ENCODE measurements around the gene TBC1D16. TPM values are rescaled to one million over a fixed set of nuclear protein-coding genes. Genes with fewer than 3 reads are reported as not detected.

The TBC1D16 gene
- total and polyA plus RNA-seq, 2 donors (not counting 1 experiment from before 2014, with no cell fraction given): 8.3 to 30.4 TPM

DNA sequence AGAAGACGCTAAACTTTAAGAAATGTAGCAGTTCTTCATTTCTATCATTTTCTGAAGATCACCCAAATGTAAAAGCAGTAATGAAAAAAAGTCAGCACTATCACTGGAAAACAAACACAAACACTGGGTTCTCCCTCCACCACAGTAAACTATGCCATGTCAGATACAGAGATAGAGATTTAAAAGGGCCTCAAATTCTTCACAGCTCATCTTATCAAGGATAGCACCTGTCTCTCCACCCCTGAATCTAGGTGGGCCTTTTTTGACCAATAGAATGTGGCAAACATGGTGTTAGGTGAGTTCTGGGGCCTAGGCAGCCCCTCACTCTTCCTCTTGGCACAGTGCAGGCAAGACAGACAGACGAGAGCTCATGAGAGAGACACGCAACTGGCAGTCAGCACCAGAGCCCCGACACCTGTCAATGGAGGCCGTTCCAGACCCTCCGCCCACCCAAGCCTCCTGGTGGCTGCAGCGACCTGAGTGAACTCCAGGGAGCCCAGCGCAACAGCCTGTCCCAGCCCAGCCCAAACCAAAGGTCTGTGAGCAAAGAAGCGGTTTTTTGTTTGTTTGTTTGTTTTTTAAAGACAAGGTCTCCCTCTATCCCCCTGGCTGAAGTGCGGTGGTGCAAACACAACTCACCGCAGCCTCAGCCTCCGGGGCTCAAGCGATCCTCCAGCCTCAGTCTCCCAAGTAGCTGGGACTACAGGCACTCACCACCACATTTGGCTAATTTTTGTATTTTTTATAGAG, 79.8 kb downstream of the TBC1D16 start:
- DNase-seq (ENCODE audit: low read depth in 2 of 2): no peak
- Histone ChIP-seq H3K79me2 (ENCODE audit: control insufficient read depth, insufficient read depth, low read length) (no peaks in the 10 kb centered on the region), H3K27me3 (ENCODE audit: control insufficient read depth, insufficient read depth, low read length) (no peaks in the 10 kb centered on the region), H3K4me1 (ENCODE audit: control insufficient read depth, extremely low read depth, insufficient read depth, low read length) (peaks cover 19% of the 10 kb centered on the region), H3K4me2 (ENCODE audit: extremely low read depth, insufficient read depth, low read length) (no peak overlapping the region), H3K9me3 (ENCODE audit: control insufficient read depth, insufficient read depth, low read depth, low read length) (no peaks in the 10 kb centered on the region), H2AFZ (ENCODE audit: low read length) (no peak overlapping the region), H3K4me3 (replicated peaks in 1 of 4; ENCODE audit: control extremely low read depth in 1 of 4, insufficient read depth in 1 of 4, low read depth in 3 of 4, low read length in 4 of 4) (no peak overlapping the region), H3K9ac (ENCODE audit: insufficient read depth, low read length) (no peak overlapping the region), H4K20me1 (ENCODE audit: control insufficient read depth, extremely low read depth, insufficient read depth, low read length) (no peaks in the 10 kb centered on the region), H3K36me3 (ENCODE audit: control insufficient read depth, insufficient read depth, low read length) (no peaks in the 10 kb centered on the region), H3K27ac (ENCODE audit: insufficient read depth, low read length) (no peak overlapping the region)
- TF ChIP-seq CTCF (conservative IDR thresholded peaks at IDR 0.05 in 1 of 2, IDR thresholded peaks at IDR 0.05 in 1 of 2; ENCODE audit: low read depth in 1 of 2, low read length in 2 of 2) (no peak), EZH2 (IDR thresholded peaks at IDR 0.05; ENCODE audit: low read length, missing control alignments) (no peak)

DNA sequence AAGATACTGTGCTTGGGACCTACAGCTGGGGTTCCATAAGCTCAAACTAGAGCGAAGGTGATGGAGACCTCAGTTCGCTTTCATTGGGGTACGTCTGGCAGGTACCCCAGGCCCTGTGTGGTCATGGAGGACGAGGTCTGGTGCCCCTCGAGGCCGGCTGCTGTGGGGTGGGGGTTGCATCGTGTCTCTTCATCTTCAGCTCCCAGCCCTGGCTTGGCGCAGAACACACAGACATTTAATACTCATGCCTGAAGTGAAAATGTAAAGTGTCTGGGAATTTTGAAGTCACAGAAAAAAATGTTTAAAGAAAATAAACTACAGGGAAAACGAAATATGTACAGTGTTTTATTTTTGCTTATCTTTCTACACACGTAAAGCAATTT, 80.5 kb downstream of the TBC1D16 start:
- Histone ChIP-seq H4K20me1 (ENCODE audit: control insufficient read depth, extremely low read depth, insufficient read depth, low read length) (no peaks in the 10 kb centered on the region), H3K27me3 (ENCODE audit: control insufficient read depth, insufficient read depth, low read length) (no peaks in the 10 kb centered on the region), H3K9ac (ENCODE audit: insufficient read depth, low read length) (no peak overlapping the region), H3K27ac (ENCODE audit: insufficient read depth, low read length) (no peak overlapping the region), H3K79me2 (ENCODE audit: control insufficient read depth, insufficient read depth, low read length) (no peaks in the 10 kb centered on the region), H3K36me3 (ENCODE audit: control insufficient read depth, insufficient read depth, low read length) (no peaks in the 10 kb centered on the region), H2AFZ (ENCODE audit: low read length) (no peak overlapping the region), H3K9me3 (ENCODE audit: control insufficient read depth, insufficient read depth, low read depth, low read length) (no peaks in the 10 kb centered on the region), H3K4me1 (ENCODE audit: control insufficient read depth, extremely low read depth, insufficient read depth, low read length) (peaks cover 21% of the 10 kb centered on the region), H3K4me2 (ENCODE audit: extremely low read depth, insufficient read depth, low read length) (no peak overlapping the region), H3K4me3 (replicated peaks in 1 of 4; ENCODE audit: control extremely low read depth in 1 of 4, insufficient read depth in 1 of 4, low read depth in 3 of 4, low read length in 4 of 4) (no peak overlapping the region)
- TF ChIP-seq CTCF (conservative IDR thresholded peaks at IDR 0.05 in 1 of 2, IDR thresholded peaks at IDR 0.05 in 1 of 2; ENCODE audit: low read depth in 1 of 2, low read length in 2 of 2) (no peak), EZH2 (IDR thresholded peaks at IDR 0.05; ENCODE audit: low read length, missing control alignments) (no peak)
- no peak for DNase-seq (ENCODE audit: low read depth in 2 of 2)

- Histone ChIP-seq H3K79me2 (ENCODE audit: control insufficient read depth, insufficient read depth, low read length) (no peaks in the 10 kb centered on the region), H2AFZ (ENCODE audit: low read length) (no peak overlapping the region), H3K4me3 (replicated peaks in 1 of 4; ENCODE audit: control extremely low read depth in 1 of 4, insufficient read depth in 1 of 4, low read depth in 3 of 4, low read length in 4 of 4) (no peak overlapping the region), H3K27me3 (ENCODE audit: control insufficient read depth, insufficient read depth, low read length) (no peaks in the 10 kb centered on the region), H3K9me3 (ENCODE audit: control insufficient read depth, insufficient read depth, low read depth, low read length) (no peaks in the 10 kb centered on the region), H4K20me1 (ENCODE audit: control insufficient read depth, extremely low read depth, insufficient read depth, low read length) (no peaks in the 10 kb centered on the region), H3K36me3 (ENCODE audit: control insufficient read depth, insufficient read depth, low read length) (no peaks in the 10 kb centered on the region), H3K27ac (ENCODE audit: insufficient read depth, low read length) (no peak overlapping the region), H3K9ac (ENCODE audit: insufficient read depth, low read length) (no peak overlapping the region), H3K4me2 (ENCODE audit: extremely low read depth, insufficient read depth, low read length) (no peak overlapping the region), H3K4me1 (ENCODE audit: control insufficient read depth, extremely low read depth, insufficient read depth, low read length) (peaks cover 21% of the 10 kb centered on the region)
- no peak for TF ChIP-seq EZH2 (IDR thresholded peaks at IDR 0.05; ENCODE audit: low read length, missing control alignments)
- no peak for TF ChIP-seq CTCF (conservative IDR thresholded peaks at IDR 0.05 in 1 of 2, IDR thresholded peaks at IDR 0.05 in 1 of 2; ENCODE audit: low read depth in 1 of 2, low read length in 2 of 2)
- DNase-seq (ENCODE audit: low read depth in 2 of 2): no peak
Measured at GRCh38 chr17:79954281-79955166, 81.1 kb downstream of the TBC1D16 start.
